ENCODE data around the gene DCUN1D1.

DNA sequence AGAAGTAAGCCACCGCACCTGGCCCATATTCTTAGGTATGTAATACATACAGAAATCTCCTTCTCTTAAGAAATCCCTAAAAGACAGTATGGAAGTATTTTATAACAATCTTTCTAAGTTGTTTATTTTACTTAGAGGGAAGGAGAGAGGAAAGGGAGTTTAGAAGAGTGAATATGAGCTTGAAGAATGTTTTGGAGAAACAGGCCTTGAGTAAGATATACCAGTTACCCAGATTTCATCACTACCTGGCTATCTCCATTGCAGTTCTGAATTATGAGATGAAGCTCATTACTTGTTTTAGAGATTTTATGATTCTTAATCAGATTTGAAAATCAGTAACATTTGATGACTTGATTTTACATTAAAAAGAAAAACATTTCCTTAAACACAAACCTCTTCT is 71.9 kb downstream of the DCUN1D1 start:
- TF ChIP-seq, protein P1, sequence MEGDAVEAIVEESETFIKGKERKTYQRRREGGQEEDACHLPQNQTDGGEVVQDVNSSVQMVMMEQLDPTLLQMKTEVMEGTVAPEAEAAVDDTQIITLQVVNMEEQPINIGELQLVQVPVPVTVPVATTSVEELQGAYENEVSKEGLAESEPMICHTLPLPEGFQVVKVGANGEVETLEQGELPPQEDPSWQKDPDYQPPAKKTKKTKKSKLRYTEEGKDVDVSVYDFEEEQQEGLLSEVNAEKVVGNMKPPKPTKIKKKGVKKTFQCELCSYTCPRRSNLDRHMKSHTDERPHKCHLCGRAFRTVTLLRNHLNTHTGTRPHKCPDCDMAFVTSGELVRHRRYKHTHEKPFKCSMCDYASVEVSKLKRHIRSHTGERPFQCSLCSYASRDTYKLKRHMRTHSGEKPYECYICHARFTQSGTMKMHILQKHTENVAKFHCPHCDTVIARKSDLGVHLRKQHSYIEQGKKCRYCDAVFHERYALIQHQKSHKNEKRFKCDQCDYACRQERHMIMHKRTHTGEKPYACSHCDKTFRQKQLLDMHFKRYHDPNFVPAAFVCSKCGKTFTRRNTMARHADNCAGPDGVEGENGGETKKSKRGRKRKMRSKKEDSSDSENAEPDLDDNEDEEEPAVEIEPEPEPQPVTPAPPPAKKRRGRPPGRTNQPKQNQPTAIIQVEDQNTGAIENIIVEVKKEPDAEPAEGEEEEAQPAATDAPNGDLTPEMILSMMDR (conservative IDR thresholded peaks at IDR 0.05; ENCODE audit: low read length) = no peak
- no peak for TF ChIP-seq EZH2phosphoT487 (IDR thresholded peaks at IDR 0.05; ENCODE audit: borderline replicate concordance, low read depth, low read length)
